ENCODE measurements around the gene PRKCE. TPM values are rescaled to one million over a fixed set of nuclear protein-coding genes. Genes with fewer than 3 reads are reported as not detected.

PRKCE gene
- polyA plus RNA-seq, 1 of the 3 experiments (the other 2 are of a cell fraction), result 16.3 TPM

DNA sequence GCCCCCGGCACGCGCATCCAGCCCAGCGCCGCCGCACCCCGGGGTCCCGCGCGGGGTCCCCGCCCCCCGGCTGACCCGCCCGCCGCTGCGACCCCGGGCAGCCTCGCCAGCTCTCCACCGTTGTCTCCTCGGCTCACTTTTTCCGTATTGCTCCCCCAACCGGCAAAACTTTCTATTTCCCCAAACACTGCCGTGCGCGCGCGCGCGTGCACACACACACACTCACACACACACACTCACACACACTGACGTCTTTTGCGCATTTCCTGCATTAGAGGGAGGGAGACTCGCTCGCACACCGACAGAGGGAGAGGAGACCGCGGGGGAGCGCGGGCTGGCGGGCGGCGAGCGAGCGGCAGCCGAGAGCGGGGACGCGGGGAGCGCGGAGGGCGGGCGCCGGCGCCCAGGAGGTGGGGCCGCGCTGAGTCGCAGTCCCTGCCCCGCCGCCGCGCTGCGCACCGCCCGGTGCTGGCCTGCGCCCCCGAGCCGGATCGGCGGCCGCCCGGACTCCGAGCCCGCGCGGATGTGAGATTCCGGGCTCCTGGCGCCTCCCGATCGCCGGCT lies 542 bp upstream of the PRKCE start:
- Histone ChIP-seq H3K27me3 (ENCODE audit: insufficient read depth) (no peaks in the 10 kb centered on the region), H3K9ac (peak overlapping the region; percentile 81), H3K4me2 (peak overlapping the region; percentile 95), H3K9me2 (no peaks in the 10 kb centered on the region), H3K27ac (ENCODE audit: low read depth in 2 of 2, low read length in 1 of 2) (peak overlapping the region; percentile 81 to 88), H3K79me2 (ENCODE audit: insufficient read depth) (peaks cover 37% of the 10 kb centered on the region), H3K36me3 (replicated peaks in 1 of 2; ENCODE audit: control insufficient read depth in 1 of 2, insufficient read depth in 2 of 2, low read length in 1 of 2) (no peaks in the 10 kb centered on the region), H3K4me1 (ENCODE audit: control insufficient read depth in 1 of 2, insufficient read depth in 2 of 2, low read depth in 1 of 2, low read length in 1 of 2) (peaks cover 0 to 30% of the 10 kb centered on the region in 2 experiments; a peak in 2 of 4 replicates), H2AFZ (ENCODE audit: low read depth) (peak overlapping the region; percentile 96), H3F3A (replicated peaks; ENCODE audit: insufficient read depth) (no peaks in the 10 kb centered on the region), H3K9me3 (no peaks in the 10 kb centered on the region), H4K20me1 (ENCODE audit: insufficient read depth) (no peaks in the 10 kb centered on the region), H3K4me3 (ENCODE audit: low read depth in 2 of 2, low read length in 1 of 2) (peak overlapping the region; percentile 87 to 88)
- DNase-seq, result peak; percentile 96
- ChIA-PET POLR2A (interaction anchor here (0.6 to 1.1 kb wide), 7 partner anchors 12 to 277 kb away, joined by 3 to 4 read pairs (median 3); no protein-coding TSS in a partner anchor), CTCF (interaction anchor here (0.6 to 4.9 kb wide), 37 partner anchors 11 to 298 kb away, joined by 3 to 45 read pairs (median 5); partner anchors contain the start of gene SRBD1)
- WGBS (ENCODE audit: low lambda C conversion rate), result under 1% methylated on average over 26 of the region's 79 CpGs
- TF ChIP-seq GATA2 (CRISPR knock-in tag; IDR thresholded peaks at IDR 0.05) (no peak; the same call in 1 of the 2 replicates), NRF1 (IDR thresholded peaks at IDR 0.05; ENCODE audit: low read depth, low read length) (peak; percentile 48), TCF12 (IDR thresholded peaks at IDR 0.05) (peak; percentile 38; the same call in 1 of the 2 replicates), NFIC (IDR thresholded peaks at IDR 0.05; ENCODE audit: borderline replicate concordance) (no peak), TAF1 (IDR thresholded peaks at IDR 0.05; ENCODE audit: borderline replicate concordance, low read depth, low read length) (peak; percentile 86), SIN3A (IDR thresholded peaks at IDR 0.05; ENCODE audit: borderline replicate concordance, low read depth, low read length) (peak; percentile 96), FOSL2 (IDR thresholded peaks at IDR 0.05; ENCODE audit: borderline replicate concordance, low read depth) (no peak; the same call in 1 of the 2 replicates), MEF2A (IDR thresholded peaks at IDR 0.05; ENCODE audit: borderline replicate concordance, low read depth) (no peak), EZH2phosphoT487 (IDR thresholded peaks at IDR 0.05; ENCODE audit: borderline replicate concordance, low read depth) (no peak), EP300 (IDR thresholded peaks at IDR 0.05; ENCODE audit: borderline replicate concordance in 1 of 2, low read depth in 1 of 2, low read length in 1 of 2) (peak; percentile 39 to 51; a peak in 3 of 4 replicates), RAD21 (IDR thresholded peaks at IDR 0.05; ENCODE audit: low read length) (peak; percentile 57), FOXM1 (IDR thresholded peaks at IDR 0.05; ENCODE audit: low read depth) (no peak), JUND (IDR thresholded peaks at IDR 0.05) (no peak), RXRA (IDR thresholded peaks at IDR 0.05; ENCODE audit: borderline replicate concordance, low read depth) (no peak), SMC3 (IDR thresholded peaks at IDR 0.05; ENCODE audit: low read depth, low read length) (peak; percentile 52), TEAD4 (IDR thresholded peaks at IDR 0.05; ENCODE audit: borderline replicate concordance, insufficient read depth) (no peak), RFX5 (IDR thresholded peaks at IDR 0.05; ENCODE audit: low read length) (0 out of 2 replicates have a peak, but pooled peaks have one; percentile 52), MXI1 (IDR thresholded peaks at IDR 0.05; ENCODE audit: low read depth, low read length) (peak; percentile 87), GABPA (IDR thresholded peaks at IDR 0.05; ENCODE audit: low read depth) (peak; percentile 68)
- TF ChIP-seq, protein P1, sequence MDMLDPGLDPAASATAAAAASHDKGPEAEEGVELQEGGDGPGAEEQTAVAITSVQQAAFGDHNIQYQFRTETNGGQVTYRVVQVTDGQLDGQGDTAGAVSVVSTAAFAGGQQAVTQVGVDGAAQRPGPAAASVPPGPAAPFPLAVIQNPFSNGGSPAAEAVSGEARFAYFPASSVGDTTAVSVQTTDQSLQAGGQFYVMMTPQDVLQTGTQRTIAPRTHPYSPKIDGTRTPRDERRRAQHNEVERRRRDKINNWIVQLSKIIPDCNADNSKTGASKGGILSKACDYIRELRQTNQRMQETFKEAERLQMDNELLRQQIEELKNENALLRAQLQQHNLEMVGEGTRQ (IDR thresholded peaks at IDR 0.05; ENCODE audit: borderline replicate concordance, low read depth, low read length), result no peak
- TF ChIP-seq, protein P2, sequence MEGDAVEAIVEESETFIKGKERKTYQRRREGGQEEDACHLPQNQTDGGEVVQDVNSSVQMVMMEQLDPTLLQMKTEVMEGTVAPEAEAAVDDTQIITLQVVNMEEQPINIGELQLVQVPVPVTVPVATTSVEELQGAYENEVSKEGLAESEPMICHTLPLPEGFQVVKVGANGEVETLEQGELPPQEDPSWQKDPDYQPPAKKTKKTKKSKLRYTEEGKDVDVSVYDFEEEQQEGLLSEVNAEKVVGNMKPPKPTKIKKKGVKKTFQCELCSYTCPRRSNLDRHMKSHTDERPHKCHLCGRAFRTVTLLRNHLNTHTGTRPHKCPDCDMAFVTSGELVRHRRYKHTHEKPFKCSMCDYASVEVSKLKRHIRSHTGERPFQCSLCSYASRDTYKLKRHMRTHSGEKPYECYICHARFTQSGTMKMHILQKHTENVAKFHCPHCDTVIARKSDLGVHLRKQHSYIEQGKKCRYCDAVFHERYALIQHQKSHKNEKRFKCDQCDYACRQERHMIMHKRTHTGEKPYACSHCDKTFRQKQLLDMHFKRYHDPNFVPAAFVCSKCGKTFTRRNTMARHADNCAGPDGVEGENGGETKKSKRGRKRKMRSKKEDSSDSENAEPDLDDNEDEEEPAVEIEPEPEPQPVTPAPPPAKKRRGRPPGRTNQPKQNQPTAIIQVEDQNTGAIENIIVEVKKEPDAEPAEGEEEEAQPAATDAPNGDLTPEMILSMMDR (IDR thresholded peaks at IDR 0.05), result peak; percentile 55
- TF ChIP-seq, protein P3, sequence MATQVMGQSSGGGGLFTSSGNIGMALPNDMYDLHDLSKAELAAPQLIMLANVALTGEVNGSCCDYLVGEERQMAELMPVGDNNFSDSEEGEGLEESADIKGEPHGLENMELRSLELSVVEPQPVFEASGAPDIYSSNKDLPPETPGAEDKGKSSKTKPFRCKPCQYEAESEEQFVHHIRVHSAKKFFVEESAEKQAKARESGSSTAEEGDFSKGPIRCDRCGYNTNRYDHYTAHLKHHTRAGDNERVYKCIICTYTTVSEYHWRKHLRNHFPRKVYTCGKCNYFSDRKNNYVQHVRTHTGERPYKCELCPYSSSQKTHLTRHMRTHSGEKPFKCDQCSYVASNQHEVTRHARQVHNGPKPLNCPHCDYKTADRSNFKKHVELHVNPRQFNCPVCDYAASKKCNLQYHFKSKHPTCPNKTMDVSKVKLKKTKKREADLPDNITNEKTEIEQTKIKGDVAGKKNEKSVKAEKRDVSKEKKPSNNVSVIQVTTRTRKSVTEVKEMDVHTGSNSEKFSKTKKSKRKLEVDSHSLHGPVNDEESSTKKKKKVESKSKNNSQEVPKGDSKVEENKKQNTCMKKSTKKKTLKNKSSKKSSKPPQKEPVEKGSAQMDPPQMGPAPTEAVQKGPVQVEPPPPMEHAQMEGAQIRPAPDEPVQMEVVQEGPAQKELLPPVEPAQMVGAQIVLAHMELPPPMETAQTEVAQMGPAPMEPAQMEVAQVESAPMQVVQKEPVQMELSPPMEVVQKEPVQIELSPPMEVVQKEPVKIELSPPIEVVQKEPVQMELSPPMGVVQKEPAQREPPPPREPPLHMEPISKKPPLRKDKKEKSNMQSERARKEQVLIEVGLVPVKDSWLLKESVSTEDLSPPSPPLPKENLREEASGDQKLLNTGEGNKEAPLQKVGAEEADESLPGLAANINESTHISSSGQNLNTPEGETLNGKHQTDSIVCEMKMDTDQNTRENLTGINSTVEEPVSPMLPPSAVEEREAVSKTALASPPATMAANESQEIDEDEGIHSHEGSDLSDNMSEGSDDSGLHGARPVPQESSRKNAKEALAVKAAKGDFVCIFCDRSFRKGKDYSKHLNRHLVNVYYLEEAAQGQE (IDR thresholded peaks at IDR 0.05; ENCODE audit: low read depth, low read length), result peak; percentile 35; the same call in 1 of the 2 replicates
- TF ChIP-seq, protein P4, sequence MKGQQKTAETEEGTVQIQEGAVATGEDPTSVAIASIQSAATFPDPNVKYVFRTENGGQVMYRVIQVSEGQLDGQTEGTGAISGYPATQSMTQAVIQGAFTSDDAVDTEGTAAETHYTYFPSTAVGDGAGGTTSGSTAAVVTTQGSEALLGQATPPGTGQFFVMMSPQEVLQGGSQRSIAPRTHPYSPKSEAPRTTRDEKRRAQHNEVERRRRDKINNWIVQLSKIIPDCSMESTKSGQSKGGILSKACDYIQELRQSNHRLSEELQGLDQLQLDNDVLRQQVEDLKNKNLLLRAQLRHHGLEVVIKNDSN (IDR thresholded peaks at IDR 0.05; ENCODE audit: borderline replicate concordance, low read depth), result no peak
- TF ChIP-seq, protein P5, sequence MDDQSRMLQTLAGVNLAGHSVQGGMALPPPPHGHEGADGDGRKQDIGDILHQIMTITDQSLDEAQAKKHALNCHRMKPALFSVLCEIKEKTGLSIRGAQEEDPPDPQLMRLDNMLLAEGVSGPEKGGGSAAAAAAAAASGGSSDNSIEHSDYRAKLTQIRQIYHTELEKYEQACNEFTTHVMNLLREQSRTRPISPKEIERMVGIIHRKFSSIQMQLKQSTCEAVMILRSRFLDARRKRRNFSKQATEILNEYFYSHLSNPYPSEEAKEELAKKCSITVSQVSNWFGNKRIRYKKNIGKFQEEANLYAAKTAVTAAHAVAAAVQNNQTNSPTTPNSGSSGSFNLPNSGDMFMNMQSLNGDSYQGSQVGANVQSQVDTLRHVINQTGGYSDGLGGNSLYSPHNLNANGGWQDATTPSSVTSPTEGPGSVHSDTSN (IDR thresholded peaks at IDR 0.05), result peak; percentile 28; the same call in 1 of the 2 replicates
- TF ChIP-seq, protein P6, sequence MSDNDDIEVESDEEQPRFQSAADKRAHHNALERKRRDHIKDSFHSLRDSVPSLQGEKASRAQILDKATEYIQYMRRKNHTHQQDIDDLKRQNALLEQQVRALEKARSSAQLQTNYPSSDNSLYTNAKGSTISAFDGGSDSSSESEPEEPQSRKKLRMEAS (IDR thresholded peaks at IDR 0.05; ENCODE audit: low read depth), result peak; percentile 90

Measured in SK-N-SH (cell line).